Measurements from ENCODE around the gene RALB. TPM values are rescaled to one million over a fixed set of nuclear protein-coding genes. Genes with fewer than 3 reads are reported as not detected.

The RALB gene
- total RNA-seq, 1 donor from 2014 or later: 40.4 TPM

GRCh38 chr2:120227111-120227991, 25.3 kb upstream of the RALB start:
- H3K4me3 Mint-ChIP-seq: no peak overlapping the region
- H3K9me3 Mint-ChIP-seq: no peaks in the 10 kb centered on the region
- peaks cover 9% of the 10 kb centered on the region for H3K4me1 Mint-ChIP-seq (ENCODE audit: unreplicated experiment)
- H3K27me3 Mint-ChIP-seq: peaks cover 22% of the 10 kb centered on the region
- TF ChIP-seq CTCF (conservative IDR thresholded peaks at IDR 0.05): no peak
- H3K36me3 Mint-ChIP-seq: peaks cover 1% of the 10 kb centered on the region
- H3K27ac Mint-ChIP-seq: no peak overlapping the region
- no peak for DNase-seq (ENCODE audit: extremely low spot score, unreplicated experiment)

- no peaks in the 10 kb centered on the region for H3K36me3 Mint-ChIP-seq
- no peak overlapping the region for H3K4me3 Mint-ChIP-seq
- peaks cover 22% of the 10 kb centered on the region for H3K27me3 Mint-ChIP-seq
- H3K27ac Mint-ChIP-seq: peak overlapping the region; percentile 5
- no peaks in the 10 kb centered on the region for H3K9me3 Mint-ChIP-seq
- no peak for DNase-seq (ENCODE audit: extremely low spot score, unreplicated experiment)
- peaks cover 9% of the 10 kb centered on the region for H3K4me1 Mint-ChIP-seq (ENCODE audit: unreplicated experiment)
- no peak for TF ChIP-seq CTCF (conservative IDR thresholded peaks at IDR 0.05)
Measured at GRCh38 chr2:120228503-120228902, 24.1 kb upstream of the RALB start.

- H3K27me3 Mint-ChIP-seq: peaks cover 22% of the 10 kb centered on the region
- H3K4me1 Mint-ChIP-seq (ENCODE audit: unreplicated experiment): peaks cover 9% of the 10 kb centered on the region
Measured at GRCh38 chr2:120229341-120229740, 23.3 kb upstream of the RALB start.

GRCh38 chr2:120230515-120231471, 21.9 kb upstream of the RALB start:
- Mint-ChIP-seq H3K27me3 (peaks cover 19% of the 10 kb centered on the region), H3K4me3 (no peak overlapping the region), H3K4me1 (ENCODE audit: unreplicated experiment) (peaks cover 9% of the 10 kb centered on the region), H3K9me3 (no peaks in the 10 kb centered on the region), H3K36me3 (no peaks in the 10 kb centered on the region), H3K27ac (no peak overlapping the region)
- TF ChIP-seq CTCF (conservative IDR thresholded peaks at IDR 0.05): no peak
- no peak for DNase-seq (ENCODE audit: extremely low spot score, unreplicated experiment)

More at GRCh38 chr2:120229341-120229740, 23.3 kb upstream of the RALB start:
- TF ChIP-seq CTCF (conservative IDR thresholded peaks at IDR 0.05): no peak
- no peak overlapping the region for H3K4me3 Mint-ChIP-seq
- H3K9me3 Mint-ChIP-seq: no peaks in the 10 kb centered on the region
- H3K27ac Mint-ChIP-seq: no peak overlapping the region
- no peaks in the 10 kb centered on the region for H3K36me3 Mint-ChIP-seq
- no peak for DNase-seq (ENCODE audit: extremely low spot score, unreplicated experiment)

- Mint-ChIP-seq H3K9me3 (no peaks in the 10 kb centered on the region), H3K27ac (no peak overlapping the region), H3K36me3 (no peaks in the 10 kb centered on the region), H3K4me3 (no peak overlapping the region), H3K27me3 (peaks cover 19% of the 10 kb centered on the region), H3K4me1 (ENCODE audit: unreplicated experiment) (peaks cover 9% of the 10 kb centered on the region)
- DNase-seq (ENCODE audit: extremely low spot score, unreplicated experiment): no peak
- TF ChIP-seq CTCF (conservative IDR thresholded peaks at IDR 0.05): no peak
Measured at GRCh38 chr2:120231564-120231973, 21.1 kb upstream of the RALB start.

All from type B pancreatic cell (in vitro differentiated cells).